GM19351 (cell line): ENCODE results near the gene ZCCHC9.

Experiments
- ATAC-seq: cut with Tn5 transposase; IDR thresholded peaks from one replicate; pipeline ENCODE4 v1.9.1; 2021; ENCODE audit warnings: mild to moderate bottlenecking, moderate library complexity; ENCODE audit not compliant: unreplicated experiment

ZCCHC9 gene

DNA sequence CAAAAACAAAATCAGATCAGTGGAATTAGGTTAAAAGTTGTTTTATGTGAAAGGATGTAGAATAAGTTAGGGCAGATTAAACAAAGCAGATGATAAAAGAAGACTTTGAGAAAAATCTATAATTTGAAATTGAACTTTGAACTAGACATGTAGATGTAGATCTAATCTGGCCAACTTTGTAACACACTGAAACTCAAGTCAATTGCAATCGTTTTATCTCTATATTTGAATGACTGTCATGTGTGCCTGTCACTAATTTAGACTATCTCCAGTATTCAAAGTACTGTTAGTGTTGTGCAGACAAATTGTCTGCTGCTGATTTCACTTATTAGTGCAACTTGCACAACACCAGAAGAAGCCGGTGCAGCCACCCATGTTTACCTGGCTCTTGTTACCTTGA is 52.7 kb downstream of the ZCCHC9 start:
- ATAC-seq = no peak

DNA sequence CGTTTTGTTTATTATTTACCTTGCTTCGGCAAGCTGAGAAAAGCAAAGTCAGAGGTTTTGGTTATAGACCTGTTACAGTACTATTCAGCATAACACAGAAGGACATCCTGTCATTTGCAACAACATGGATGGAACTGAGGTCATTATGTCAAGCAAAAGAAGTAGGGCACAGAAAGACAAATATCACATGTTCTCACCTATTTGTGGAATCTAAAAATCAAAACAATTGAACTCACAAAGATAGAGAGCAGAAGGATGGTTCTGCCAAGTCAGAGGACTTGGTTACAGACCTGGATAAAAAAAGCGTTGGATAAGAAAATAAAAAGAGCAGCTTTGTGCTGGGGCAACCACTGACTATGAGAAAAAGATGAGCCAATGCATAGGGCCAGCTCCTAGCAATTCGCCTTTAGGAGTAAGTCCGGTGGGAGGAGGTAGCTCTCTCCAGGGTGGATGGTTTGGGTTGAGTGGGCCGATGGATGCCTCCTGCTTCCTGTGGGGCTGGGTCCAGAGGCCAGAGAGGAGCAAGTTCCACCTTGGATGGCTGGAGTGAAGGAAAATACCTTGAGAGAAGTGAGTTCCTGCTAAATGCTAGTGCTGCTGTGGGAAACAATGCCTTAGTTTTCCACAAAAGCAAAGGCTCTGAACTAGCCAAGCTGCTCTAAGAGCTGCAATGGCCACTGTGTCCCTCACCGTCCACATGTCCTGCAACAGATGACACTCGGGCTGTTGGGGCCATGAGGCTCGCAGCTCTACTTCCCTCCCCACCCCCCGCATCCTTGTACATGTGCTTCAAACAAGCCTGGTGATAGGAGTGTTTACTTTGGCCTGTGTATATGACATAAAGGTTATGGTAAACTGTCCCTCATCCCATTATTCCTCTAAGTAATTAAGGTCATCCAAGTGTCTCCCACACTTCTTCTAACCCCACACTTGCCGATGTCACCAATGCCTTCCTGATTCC is 54.2 kb downstream of the ZCCHC9 start:
- no peak for ATAC-seq

DNA sequence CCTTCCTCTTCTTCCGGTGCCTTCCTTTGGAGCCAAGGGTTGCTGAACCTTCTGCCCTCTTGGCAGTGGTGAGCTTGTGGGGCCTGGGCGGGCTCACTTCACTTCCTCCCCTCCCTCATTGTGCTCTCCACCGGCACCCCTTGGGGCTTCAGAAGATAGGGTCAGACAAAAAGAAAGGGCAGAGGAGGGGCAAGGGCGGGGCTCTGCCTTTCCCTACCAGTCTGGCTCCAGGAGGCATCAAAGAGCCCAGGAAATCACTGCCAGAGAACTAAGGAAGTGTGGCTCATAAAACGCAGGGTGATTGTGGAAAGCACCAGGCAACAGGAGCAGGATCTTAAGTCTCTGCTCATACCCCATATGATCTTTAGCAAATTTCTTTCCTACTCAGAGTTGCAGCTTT is 57.7 kb downstream of the ZCCHC9 start:
- no peak for ATAC-seq

DNA sequence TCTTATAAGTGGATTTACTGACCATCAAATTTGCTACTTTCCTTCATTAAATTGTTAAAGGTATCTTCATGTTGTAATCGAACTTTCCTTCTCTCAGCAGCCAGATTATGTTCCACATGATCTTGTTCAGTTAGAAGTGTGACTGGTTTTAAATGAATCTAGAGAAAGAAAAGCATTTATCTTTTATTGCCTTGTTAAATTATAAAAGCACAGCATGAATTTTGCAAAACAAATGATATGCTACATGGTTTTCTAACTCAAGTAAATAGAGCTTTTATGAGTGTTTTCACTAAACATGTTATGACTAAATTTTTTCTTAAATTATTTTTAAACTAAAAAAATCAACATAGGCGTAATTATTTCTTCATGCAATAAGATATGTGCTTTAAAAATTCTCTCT is 58.5 kb downstream of the ZCCHC9 start:
- no peak for ATAC-seq

DNA sequence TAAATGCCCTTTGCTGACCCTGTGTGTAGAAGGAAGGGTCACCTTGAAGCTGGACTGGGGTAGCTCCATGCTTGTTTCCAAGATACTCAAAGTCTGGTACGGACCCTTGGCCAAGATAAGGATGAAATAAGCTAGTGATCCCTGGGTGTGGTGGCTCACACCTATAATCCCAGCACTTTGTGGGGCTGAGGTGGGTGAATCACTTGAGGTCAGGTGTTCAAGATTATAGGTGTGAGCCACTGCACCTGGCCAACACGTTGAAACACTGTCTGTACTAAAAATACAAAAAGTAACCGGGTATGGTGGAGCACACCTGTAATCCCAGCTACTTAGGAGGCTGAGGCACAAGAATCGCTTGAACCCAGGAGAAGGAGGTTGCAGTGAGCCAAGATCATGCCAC is 59.3 kb downstream of the ZCCHC9 start:
- no peak for ATAC-seq

DNA sequence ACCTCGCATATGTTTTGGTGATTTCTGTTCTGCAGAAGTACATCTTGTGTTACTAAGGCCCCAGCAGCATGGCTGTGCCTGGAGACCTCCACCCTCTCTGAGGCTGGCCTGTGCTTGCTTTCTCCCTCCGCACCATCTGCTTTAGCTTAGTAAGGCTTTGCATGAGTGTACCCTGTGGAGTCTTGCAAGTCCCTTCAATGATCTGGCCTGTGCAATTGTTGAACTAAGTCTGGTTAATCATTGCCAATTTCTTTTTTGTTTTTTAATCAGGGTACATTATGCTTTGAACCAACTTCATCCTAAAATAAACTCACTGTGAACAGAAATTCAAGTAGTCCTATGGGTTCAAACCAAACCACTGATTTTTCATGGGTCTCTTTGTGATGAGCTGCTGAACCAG is 60.2 kb downstream of the ZCCHC9 start:
- ATAC-seq = no peak
